Stromal cell of bone marrow (primary cell): ENCODE measurements around the gene JAK1.
"Not testable (repeated sequence)": the region's sequence is repeated elsewhere in the genome, so short reads cannot be mapped to it uniquely, and the experiment has no call there.

Source experiments
- DNase-seq: peaks from one replicate; pipeline ENCODE4 v3.0.0-alpha.2; 2012; ENCODE audit warnings: low read depth

The JAK1 gene

DNA sequence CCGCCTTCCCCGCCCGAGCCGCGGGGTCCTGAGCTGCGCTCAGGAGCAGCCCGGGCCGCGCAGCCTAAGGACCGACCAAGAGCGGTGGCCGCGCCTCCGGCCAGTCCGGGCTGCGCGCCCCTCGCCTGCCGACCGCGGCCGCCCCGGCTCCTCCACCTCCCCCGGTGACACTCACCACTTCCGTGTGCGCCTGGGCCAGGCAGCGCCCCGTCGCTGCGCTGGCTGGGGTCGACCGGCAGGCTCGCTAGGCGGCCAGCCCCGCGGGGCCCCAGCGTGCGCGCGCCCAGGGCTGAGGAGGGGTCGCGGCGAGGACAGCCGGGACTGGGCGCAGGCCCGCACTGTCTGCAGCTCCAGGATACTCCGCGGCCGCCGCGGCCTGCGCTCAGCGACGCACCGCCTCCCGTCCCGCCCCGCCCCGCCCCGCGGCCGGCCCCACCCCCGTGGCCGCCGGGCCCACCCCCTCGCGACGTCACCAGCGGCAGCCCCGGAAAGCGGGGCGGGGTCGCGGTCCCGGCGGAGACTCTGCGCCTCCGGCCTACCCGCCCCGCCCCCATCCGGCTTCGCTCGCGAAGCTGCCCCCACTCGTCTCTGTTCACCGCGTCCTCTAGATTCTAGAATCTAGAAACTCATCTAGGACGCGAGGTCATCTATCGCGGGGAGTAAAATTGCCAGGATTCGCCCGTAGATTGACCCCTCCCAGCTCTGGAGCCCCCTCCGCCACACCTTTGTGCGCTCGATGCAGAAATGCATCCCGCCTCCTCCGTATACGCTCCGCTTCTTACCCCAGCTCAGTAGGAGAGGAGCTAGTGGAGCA, at the start of gene JAK1:
JAK1 (minus strand) TSS at position 392 of the 814 bp plus-strand sequence. CDS start 80,285 bp downstream, outside the sequence.
- peak; percentile 62 for DNase-seq

DNA sequence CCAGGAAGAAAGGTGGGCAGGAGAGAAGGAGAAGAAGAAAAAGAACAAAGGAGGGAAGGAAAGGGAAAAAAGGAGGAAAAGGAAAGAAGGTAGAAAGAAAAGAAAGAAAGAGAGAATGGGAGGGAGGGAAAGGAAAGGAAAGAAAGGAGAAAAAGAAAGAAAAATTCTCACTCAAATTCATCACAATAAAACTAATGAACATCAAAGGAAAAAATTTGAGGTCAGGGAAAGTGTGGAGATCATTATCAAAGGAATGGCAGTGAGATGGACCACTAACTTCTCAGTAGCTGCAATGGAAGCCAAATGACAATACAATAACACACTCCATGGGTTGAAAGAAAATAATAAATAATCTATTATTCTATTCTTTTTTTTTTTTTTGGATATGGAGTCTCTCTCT, 48.0 kb upstream of the JAK1 start:
- DNase-seq, result no peak

DNA sequence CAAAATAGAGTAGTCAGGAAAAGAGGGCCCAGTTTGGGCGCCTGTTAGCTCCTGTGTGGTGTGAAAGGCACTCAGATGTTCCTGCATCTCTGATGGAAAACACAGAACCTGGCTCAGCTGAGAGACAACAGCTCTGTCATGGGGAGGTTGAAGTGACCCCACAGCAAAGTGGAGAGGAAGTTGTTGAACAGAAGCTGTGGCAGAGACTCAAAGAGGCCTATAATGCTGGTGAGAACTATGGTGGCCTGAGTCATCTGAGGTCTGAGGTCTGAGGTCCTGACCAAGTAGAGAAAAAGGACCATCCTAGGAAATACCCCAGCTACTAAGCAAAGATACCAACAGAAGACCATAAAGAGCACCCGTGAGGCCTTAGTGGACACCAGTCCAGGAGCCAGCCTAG, 45.6 kb upstream of the JAK1 start:
- DNase-seq, result no peak

DNA sequence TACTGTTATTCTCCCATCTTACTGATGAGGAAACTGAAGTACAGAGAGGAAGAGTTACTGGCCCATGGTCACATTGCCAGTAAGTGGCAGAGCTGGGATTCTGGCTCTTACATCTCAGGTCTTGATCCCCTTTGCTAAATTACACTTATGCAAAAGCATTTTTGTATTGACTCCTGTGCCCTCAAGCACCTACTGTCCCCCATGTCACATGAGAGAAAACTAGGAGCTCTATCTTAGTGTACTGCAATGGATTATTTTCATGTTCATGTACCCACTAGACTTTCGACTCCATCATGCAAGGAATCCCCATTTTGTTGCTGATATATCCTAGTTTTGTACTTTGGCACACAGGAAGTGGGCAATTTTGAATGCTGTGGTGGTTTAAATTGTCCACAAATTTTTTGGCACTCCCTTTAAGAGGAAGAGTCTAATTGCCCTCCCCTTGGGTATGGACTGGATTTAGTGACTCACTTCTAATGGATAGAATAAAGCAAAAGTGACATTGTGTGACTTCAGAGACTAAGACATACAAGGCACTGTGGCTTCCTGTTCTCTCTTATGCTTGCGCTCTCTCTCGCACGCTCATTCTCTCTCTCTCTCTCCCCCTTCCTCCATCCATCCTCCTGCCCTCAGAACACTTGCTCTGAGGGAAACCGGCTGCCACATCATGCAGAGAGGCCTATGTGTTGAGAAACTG, 43.5 kb upstream of the JAK1 start:
- DNase-seq, result no peak

DNA sequence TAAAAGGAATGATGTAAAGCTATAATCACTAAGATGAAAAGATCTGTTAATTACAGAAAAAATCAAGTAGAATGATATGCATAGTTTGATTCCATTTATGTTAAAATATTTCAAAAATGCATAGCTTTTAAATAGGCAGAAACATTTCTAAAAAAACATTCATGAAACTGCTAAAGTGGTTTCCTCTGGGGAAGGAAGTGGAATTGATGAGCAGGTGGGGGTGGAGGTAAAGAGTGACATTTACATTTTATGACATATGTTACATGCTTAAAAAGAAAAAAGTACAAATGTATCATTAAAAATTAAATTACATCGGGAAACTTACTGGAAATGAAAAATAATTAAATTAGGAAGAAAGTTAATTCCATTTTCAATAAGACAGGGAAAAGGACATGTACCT, 42.8 kb upstream of the JAK1 start:
- DNase-seq, result no peak

DNA sequence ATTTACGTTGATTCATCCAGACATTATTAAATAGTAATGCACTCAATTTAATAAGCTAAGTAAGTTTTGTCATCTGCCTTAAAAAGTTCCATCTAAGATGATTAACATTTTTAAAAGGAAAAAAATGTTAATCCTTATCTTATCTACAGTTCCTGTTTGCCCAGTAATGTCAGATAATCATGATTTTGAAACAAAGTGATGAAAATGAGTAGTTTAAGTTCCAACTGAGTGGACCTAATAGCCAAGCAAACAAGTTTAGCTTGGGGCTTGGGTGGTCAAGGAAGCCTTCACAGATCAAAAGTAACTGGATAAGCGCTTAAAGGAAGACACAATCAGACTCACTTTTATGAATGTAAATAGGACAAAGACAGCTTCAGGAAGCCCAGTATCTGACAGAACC, 40.5 kb upstream of the JAK1 start:
- no peak for DNase-seq

DNA sequence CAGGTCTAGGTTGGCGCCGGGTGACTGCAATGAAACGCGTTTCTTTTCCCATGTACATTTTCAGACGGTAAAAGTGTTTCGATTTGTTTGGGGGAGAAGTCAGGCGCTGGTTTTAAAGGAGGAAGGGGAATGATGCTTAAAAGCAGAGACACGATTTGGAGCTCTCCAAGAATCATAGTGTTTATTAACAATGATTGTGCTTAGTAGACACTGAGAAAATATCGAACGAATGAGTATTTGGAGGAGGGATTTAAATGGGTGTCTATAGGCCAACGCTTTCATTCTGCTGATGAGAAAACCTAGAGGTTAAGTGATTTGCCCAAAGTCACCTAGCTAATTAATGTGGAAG, 36.9 kb upstream of the JAK1 start:
- no peak for DNase-seq

DNA sequence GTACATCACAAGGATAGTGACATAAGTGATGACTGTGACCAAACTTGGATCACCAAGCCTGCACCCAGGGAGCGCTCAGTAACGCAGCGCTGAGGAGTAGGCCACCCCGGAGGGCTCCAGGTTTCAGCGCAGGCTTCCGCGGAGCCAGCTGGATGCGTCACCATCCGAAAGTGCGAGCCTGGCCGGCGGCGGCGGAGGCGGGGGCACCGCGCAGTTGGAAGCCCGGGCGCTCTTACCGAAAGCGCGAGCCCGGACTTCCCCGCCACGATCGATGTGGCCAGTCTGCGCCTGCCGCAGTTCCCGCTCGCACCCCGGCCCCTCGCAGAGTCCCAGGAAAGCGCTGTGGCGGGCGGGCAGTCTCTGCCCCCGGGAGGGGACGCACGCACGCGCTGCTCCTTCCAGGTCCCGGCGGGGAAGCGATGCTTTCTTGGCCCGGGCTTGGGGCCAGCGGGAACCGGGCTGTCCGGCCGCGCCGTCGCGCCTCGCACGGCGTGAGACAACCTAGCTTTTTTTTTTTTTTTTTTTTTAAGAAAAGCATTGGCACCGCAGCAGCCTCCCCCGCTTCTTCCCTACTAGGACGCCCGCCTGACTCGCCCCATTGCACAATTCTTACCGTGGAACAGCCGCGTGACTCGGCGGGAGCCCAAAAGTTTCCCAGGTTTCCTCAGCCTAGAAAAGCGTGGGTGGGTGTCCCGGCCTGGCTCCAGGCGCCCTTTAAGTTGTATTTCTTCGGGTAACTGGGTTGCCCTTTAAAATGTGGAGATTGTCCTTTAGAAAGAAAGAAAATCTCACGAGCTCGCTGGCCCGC, 36.4 kb upstream of the JAK1 start:
- DNase-seq, result peak; percentile 82

DNA sequence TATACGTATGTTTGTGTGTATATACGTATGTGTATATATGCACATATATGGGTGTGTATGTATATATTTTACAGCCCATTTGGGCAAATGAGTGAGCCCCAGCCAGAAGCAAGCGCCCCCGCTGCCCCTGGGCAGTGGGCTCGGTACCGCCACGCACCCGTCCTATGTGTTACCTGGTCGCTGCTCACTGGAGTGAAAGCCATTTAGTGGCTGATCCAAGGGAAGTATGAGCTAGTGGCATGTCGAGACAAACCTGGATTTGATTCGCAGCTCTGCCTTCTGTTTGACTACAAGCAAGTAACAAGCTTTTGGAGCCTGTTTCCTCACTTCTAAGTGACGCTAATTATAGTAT, 35.8 kb upstream of the JAK1 start:
- DNase-seq, result no peak

DNA sequence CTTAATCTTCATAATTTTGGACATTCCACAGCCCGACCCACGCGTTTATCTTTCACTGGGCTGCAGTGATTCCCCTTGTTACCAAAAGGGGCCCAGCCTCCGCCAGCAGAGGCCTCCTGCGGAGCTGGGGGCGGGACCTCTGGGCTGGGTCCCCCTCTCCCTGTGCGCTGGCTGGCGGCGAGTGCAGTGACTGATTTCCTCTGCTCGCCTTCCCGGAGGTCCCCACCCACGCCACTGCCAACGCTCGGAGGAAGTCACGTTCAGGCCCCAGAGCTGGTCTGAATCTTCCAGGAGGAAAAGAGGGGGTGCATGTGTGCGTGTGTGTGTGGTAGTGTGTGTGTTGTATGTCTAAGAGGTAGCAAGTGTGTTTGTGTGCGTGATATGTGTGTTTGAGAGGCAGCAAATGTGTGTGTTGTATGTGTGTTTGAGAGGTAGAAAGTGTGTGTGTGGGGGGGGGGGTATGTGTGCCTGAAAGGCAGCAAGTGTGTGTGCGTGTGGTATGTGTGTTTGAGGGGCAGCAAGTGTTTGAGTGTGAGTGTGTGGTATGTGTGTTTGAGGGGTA, 35.0 kb upstream of the JAK1 start:
- DNase-seq, result peak; percentile 14

DNA sequence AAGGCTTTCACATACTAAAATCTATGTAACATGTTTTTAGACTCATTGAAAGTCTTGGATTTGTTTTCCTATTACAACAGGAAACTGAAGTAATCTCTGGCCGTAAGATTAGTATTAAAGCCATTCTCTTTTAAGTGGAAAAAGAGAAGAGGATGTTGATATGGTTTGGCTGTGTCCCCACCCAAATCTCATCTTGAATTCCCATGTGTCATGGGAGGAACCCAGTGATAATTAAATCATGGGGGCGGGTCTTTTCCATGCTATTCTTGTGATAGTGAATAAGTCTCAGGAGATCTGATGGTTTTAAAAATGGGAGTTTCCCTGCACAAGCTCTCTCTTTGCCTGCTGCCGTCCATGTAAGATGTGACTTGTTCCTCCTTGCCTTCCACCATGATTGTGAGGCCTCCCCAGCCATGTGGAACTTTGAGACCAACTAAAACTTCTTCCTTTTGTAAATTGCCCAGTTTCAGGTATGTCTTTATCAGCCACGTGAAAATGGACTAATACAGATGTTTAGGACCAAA, 32.1 kb upstream of the JAK1 start:
- not testable (repeated sequence) for DNase-seq

DNA sequence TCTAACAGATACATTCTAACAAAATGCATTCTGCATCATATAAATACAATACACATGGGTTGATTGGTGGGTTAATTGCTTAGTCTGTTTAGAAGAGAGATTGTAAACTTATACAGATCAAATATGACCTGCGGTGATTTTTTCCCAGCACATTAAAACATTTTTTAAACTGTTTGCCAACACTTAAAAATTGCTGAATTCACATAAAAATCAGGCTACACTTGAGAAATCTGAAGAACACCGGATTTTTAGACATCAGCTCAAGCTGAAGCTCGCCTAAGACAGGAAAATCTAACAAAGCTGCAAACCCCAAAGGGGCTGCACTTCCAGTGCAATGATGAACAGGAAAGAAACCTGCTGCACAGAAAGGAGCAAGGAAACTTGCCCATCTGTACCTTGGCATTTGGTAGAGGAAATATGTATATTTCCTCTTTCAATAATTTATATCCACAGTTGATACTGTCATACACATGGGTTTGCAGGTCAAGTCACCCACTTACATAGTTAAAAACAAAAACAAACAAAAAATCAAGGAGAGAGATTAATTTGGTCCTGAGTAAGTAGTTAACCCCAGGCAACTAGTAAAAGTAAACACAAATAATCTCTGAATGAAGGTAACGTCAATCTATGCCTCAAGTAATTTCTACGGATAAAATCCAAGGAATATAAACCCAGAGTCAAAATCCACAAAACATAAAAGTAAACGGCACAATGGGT, 30.4 kb upstream of the JAK1 start:
- no peak for DNase-seq

DNA sequence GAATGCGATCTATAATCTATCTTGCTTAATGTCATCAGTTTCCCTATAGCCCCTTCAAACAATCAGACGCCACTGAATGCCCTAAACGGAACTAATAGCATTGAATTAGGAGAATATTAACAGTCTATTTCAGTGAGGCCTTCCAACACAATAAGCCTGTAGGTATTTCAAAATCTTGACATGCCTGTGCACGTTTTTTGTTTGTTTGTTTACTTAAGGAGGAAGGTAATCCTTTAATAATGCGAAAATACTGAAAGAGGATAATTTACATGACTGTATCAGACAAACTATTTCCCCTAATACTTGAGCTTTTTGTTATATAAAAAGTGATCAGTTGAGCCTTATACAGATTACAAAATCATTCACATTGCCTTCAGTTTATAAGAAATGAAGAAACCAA, 29.0 kb upstream of the JAK1 start:
- DNase-seq, result no peak

DNA sequence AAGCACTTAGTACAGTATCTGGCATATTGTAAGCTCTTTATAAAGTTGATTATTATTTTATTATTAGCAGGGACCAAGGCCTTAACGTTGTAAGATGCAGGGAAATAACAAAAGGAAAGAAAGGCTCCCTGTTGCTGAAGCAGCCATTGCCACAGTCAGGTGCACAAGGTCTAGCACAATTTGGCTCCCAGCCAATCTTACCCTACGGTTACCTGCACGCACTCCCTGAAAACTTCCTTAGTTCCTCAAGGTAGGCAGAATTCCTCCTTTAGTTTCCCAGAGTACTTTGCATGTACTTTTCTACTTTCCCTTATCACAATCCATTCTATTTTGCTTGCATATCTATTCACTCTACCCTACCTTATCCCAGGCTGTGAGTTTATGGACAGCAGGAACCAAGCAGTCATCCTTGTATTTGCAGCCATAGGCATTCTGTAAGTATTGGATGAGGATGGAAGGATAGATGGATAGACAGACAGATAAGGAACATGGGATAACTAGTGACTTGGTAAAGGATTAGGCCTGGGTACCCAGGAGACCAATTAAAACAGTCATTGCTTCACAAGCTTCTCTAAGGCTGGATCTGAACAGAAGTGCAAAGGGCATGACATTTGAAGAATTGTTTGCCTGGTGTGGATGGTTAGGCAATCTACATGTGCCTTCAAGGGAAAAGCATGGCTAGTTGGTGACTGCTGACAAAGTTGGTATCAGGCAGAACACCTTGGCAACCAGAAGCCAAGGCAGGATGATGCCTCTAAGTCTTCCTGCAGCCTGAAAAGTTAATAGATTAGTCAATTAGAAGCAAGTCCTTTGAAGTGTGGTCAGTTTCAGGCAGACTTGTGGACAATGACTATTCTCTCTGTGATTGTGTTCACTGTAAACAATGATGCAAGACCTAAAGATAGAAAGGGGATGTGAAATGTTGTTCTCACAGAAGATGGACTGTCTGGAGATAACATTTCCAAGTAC, 20.8 kb upstream of the JAK1 start:
- DNase-seq, result no peak

DNA sequence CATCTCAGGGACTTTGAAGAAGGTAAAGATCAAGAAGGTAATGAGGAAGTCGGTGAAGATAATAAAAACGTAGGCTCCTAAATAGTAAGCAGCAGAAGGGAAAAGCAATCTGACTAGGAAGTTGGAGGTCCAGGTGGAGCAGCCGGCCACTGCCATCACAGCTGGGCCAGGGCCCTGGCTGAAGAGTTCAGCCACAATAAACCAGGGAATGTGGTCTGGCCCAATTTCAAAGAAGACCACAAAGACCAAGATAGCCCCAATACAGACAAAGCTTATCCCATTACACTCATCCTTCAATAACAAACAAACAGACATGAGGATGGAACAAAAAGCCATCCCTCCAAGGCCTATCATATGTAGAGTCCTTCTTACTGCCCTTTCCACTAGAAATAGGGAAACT, 18.4 kb upstream of the JAK1 start:
- DNase-seq, result no peak

DNA sequence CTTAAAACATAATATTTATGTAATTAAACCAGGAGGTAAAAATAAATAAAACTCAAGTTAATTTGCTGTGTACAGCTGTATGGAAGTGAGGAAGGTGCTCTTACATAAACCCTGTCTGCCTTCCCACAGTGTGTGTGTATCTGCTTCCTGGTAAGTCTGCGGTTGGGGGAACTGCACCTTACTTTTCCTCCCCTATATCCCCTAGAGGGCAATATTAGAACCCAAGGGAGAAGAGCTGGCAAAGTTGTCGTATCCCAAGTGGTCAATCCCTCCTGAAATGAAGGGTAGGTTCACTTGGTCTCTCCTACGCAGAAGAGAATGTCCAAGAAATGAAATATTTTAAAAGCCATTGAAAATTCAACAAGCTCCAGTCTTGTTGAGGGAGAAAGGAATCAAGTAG, 17.8 kb upstream of the JAK1 start:
- DNase-seq, result no peak

DNA sequence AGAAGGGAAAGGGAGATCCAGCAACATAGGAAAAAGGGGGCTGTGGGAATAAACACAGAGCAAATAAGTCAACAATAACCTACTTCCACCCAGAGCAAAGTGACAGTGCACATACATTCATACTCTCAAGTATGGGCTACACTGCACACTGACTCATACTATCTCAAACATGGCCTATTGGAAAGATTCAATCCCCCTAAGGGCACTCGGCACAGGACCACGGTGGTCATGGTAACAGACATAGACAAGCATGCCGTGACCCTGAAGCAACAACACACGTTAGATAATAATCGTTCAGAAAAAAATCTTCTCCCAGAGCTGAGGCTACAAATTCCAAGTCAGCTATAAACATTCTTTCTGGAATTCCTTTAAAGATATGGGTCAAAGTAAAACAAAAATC, 16.8 kb upstream of the JAK1 start:
- DNase-seq, result no peak

DNA sequence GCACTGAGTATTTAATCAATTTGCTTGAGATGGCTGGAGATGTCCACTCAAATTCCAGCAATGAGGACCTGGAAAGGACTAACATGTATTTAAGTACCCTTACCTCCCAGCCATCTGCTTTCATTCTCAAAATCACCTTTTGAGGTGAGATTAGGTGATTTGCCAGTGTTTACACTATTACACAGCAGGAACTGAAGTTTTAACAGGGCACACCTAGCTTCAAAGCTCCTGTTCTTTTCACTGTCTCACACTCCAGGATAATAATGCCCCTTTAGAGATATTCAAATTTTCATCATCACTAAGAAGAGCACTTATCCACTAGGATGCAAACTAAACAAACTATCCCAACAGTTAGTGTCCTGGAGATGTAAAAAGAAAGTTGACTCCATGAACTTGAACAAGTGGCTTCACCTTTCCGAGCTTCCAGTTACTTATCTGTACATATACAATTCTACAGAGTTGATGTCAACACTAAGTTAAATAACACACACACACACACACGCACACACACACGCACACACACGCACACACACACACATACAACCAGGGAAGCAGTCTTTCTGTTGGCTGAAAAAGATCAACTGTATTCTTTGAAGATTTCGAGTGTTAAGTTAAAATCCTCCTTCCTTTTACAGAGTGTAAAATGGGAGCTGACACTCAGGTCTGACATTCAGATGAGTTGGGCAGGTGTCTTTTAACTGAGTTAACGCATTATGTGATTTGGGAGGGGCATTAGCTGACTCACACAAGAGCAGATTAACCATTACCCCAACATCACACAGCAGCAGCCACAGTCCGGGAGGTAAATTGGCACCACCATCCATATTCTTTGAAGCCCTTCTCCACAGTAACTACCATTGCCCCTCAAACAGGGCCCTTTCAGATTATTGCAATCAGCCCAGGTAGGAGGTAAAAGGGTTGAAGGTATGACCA, 15.5 kb upstream of the JAK1 start:
- DNase-seq, result no peak
